Adrenal gland (tissue), 12 donors: ENCODE measurements around the gene MDP1. TPM values are rescaled to one million over a fixed set of nuclear protein-coding genes. Genes with fewer than 3 reads are reported as not detected.

ENCODE experiments used
- DNase-seq, 7 donors: peaks; one replicate each; pipeline ENCODE4 v3.0.0-alpha.2; 2019 to 2020
- H3K27ac ChIP-seq, 5 donors: fragments of 200-600 bp; sonication (generic) in 4 of 5; 1 replicate in 3 of 5; 2 replicates in 2 of 5; pipeline versions ENCODE4 v1.5.1 to v1.8.0; 2016 to 2020; ENCODE audit warnings: mild to moderate bottlenecking in 1 of 5
- H3K27me3 ChIP-seq: fragments of 200-600 bp; 2 replicates; pipeline ENCODE4 v1.8.0; 2021
- H3K36me3 ChIP-seq, 2 donors: fragments of 200-600 bp; replicated peaks in 1 of 2; 1 replicate in 1 of 2; 2 replicates in 1 of 2; pipeline versions ENCODE4 v1.5.1 to v1.8.0; 2018 to 2022
- H3K4me1 ChIP-seq, 2 donors: fragments of 200-600 bp; replicated peaks in 1 of 2; 1 replicate in 1 of 2; 2 replicates in 1 of 2; pipeline versions ENCODE4 v1.5.1 to v1.8.0; 2018 to 2021
- H3K4me3 ChIP-seq, 4 donors: fragments of 200-600 bp; sonication (generic) in 3 of 4; one replicate each; pipeline ENCODE4 v1.5.1; 2016 to 2018
- H3K9me3 ChIP-seq, 3 donors: fragments of 200-600 bp; sonication (generic) in 1 of 3; replicated peaks in 1 of 3; 1 replicate in 2 of 3; 2 replicates in 1 of 3; pipeline versions ENCODE4 v1.5.1 to v1.8.0; 2016 to 2021
- CTCF ChIP-seq, 6 experiments: fragments of 450-650 bp in 4 of 6; fragments of 200-600 bp in 2 of 6; sonication (generic) in 1 of 6; IDR thresholded peaks; 1 replicate in 5 of 6; 2 replicates in 1 of 6; pipeline versions ENCODE4 v1.5.1 to v1.8.0; 2016 to 2021; ENCODE audit warnings: antibody characterized with exemption in 6 of 6, mild to moderate bottlenecking in 2 of 6, moderate library complexity in 1 of 6
- POLR2A ChIP-seq, 2 donors: fragments of 450-650 bp; IDR thresholded peaks; one replicate each; pipeline ENCODE4 v1.6.1; 2017; ENCODE audit warnings: antibody characterized with exemption in 2 of 2, mild to moderate bottlenecking in 2 of 2, moderate library complexity in 1 of 2
- WGBS, 4 donors: extraction: QIAGEN DNeasy Blood & Tissue Kit in 2 of 4; methylation state at CpG; one replicate each; pipeline versions ENCODE4 v1.1.5 to v1.1.7; 2013 to 2017; 5-methylcytosine and 5-hydroxymethylcytosine counted together
- intact Hi-C, 2 donors: fragments of 100-400 bp; cut with DNase I; formaldehyde crosslinking; loops; one replicate each; pipeline versions ENCODE4 v1.14.1 to v1.15.0; 2022 to 2023
- polyA plus RNA-seq, 3 donors: library from polyadenylated mRNA; stranded (reverse); fragments of 200-250 nt in 2 of 3; fragments of 350-450 nt in 1 of 3; fragmentation: Illumina TruSeq in 1 of 3; extraction: RNeasy Lipid Tissue Mini Kit (QIAGEN cat#74804) in 1 of 3; gene quantifications; one replicate each; pipeline ENCODE4 v1.2.3, GENCODE V29; 2013 to 2014
- total RNA-seq, 9 donors: library from RNA; depleted of rRNA in 4 of 9; stranded (reverse); fragments of >200 nt in 4 of 9; fragments of 120-200 nt in 1 of 9; fragmentation: NEBNext Ultra II Directional in 1 of 9; extraction: Animal tissue kit (Norgen Biotek cat#: 25700) in 1 of 9; gene quantifications; one replicate each; pipeline versions ENCODE4 v1.1.0 to v1.2.4, GENCODE V29; 2013 to 2023
- donor health status: healthy with polysubstance abuse.
- donor health status: Bipolar disorder and iron deficiency.
- donor health status: DM: yes; HTN: yes; CAD: no.
- donor health status: DM: no; HTN: no; CAD: no.
- donor health status: DM: no; HTN: no; CAD: no.
- donor health status: DM: yes; HTN: yes; CAD: no.

Gene MDP1
- total and polyA plus RNA-seq, 12 donors, result 20.3 to 53.7 (median 33.6) TPM

GRCh38 chr14:24195186-24196070, 20.4 kb downstream of the MDP1 start, which contains the start of gene TM9SF1:
Gene TM9SF1 (minus strand): TSS chr14:24195441. CDS start chr14:24195019, 422 bp downstream.
- peak; percentile 86 to 93 (median 89) for DNase-seq
- no peaks in the 10 kb centered on the region for H3K27me3 ChIP-seq
- TF ChIP-seq CTCF (IDR thresholded peaks at IDR 0.05) (no peak), POLR2A (IDR thresholded peaks at IDR 0.05) (peak; percentile 65 to 82)
- H3K4me3 ChIP-seq, result peak within 1 kb of the TSS; percentile 81 to 97 (median 84)
- peaks cover 16 to 30% of the 10 kb centered on the region in 2 donors for H3K4me1 ChIP-seq
- no peaks in the 10 kb centered on the region for H3K9me3 ChIP-seq
- intact Hi-C loops, result no loop called here
- H3K27ac ChIP-seq, result peak within 1 kb of the TSS; percentile 80 to 99 (median 96)
- 0 to 1% (median 0%) methylated on average over 2 to 89 of the region's 89 CpGs for WGBS, 4 donors
- peaks cover 0 to 22% of the 10 kb centered on the region in 2 donors for H3K36me3 ChIP-seq

- intact Hi-C loops, result no loop called here
- WGBS, 4 donors, result 45 to 52% (median 48%) methylated on average over 3 to 8 of the region's 8 CpGs
- Histone ChIP-seq H3K4me1 (peaks cover 16 to 30% of the 10 kb centered on the region in 2 donors), H3K27ac (peak overlapping the region; percentile 80 to 99 (median 96)), H3K27me3 (no peaks in the 10 kb centered on the region), H3K9me3 (no peaks in the 10 kb centered on the region), H3K4me3 (peak overlapping the region; percentile 81 to 97 (median 84)), H3K36me3 (peaks cover 0 to 27% of the 10 kb centered on the region in 2 donors)
- TF ChIP-seq POLR2A (IDR thresholded peaks at IDR 0.05) (no peak), CTCF (IDR thresholded peaks at IDR 0.05) (no peak)
- DNase-seq, result no peak
Observed at GRCh38 chr14:24194873-24195185, 21.0 kb downstream of the MDP1 start.

GRCh38 chr14:24194186-24194872, 21.5 kb downstream of the MDP1 start:
- peak overlapping the region in 1 of 4 donors; percentile 81 for H3K4me3 ChIP-seq
- H3K27ac ChIP-seq, result peak overlapping the region; percentile 80 to 99 (median 96)
- DNase-seq, result no peak
- no peaks in the 10 kb centered on the region for H3K27me3 ChIP-seq
- H3K4me1 ChIP-seq, result peaks cover 16 to 31% of the 10 kb centered on the region in 2 donors
- no peak for TF ChIP-seq CTCF (IDR thresholded peaks at IDR 0.05)
- TF ChIP-seq POLR2A (IDR thresholded peaks at IDR 0.05), result no peak
- 78 to 82% (median 80%) methylated on average over 5 to 7 of the region's 7 CpGs for WGBS, 4 donors
- H3K36me3 ChIP-seq, result peaks cover 0 to 31% of the 10 kb centered on the region in 2 donors
- no peaks in the 10 kb centered on the region for H3K9me3 ChIP-seq
- intact Hi-C loops, result no loop called here

- no peak for TF ChIP-seq POLR2A (IDR thresholded peaks at IDR 0.05)
- no peak for TF ChIP-seq CTCF (IDR thresholded peaks at IDR 0.05)
- 91 to 96% (median 95%) methylated on average over 13 to 15 of the region's 15 CpGs for WGBS, 4 donors
- no peaks in the 10 kb centered on the region for H3K9me3 ChIP-seq
- DNase-seq, result no peak
- intact Hi-C loops, result no loop called here
- H3K27me3 ChIP-seq, result no peaks in the 10 kb centered on the region
- peaks cover 21 to 33% of the 10 kb centered on the region in 2 donors for H3K4me1 ChIP-seq
- H3K27ac ChIP-seq, result no peak overlapping the region
- peaks cover 0 to 31% of the 10 kb centered on the region in 2 donors for H3K36me3 ChIP-seq
- H3K4me3 ChIP-seq, result no peak overlapping the region
Observed at GRCh38 chr14:24192933-24193332, 22.9 kb downstream of the MDP1 start.
